Fibroblast of skin of left quadriceps (primary cell): ENCODE measurements around the gene XPNPEP3.

Source experiments
- DNase-seq, 2 experiments: peaks; one replicate each; pipeline ENCODE4 v3.0.0-alpha.2; 2013; ENCODE audit warnings: low read depth in 2 of 2

The XPNPEP3 gene

DNA sequence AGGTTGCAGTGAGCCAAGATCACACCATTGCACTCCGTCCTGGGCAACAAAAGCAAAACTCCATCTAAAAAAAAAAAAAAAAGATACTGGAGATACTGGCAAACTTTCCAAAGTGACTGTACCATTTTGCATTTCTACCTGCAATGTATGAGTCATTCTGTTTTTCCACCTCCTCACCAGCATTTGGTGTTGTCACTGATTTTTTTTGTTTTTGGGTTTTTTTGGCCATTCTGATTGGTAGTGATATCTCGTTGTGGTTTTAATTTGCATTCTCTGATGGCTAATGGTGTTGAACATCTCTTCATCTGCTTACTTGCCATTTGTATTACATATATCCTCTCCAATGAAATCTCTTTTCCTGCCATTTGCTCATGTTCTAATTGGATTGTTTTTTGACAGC, 82.3 kb downstream of the XPNPEP3 start:
- DNase-seq, result no peak

GRCh38 chr22:40950962-40951794, 94.2 kb downstream of the XPNPEP3 start, which contains the start of gene RBX1:
RBX1 (plus strand) TSS chr22:40951378; CDS start chr22:40951399, 21 bp downstream.
- peak; percentile 96 to 97 for DNase-seq

DNA sequence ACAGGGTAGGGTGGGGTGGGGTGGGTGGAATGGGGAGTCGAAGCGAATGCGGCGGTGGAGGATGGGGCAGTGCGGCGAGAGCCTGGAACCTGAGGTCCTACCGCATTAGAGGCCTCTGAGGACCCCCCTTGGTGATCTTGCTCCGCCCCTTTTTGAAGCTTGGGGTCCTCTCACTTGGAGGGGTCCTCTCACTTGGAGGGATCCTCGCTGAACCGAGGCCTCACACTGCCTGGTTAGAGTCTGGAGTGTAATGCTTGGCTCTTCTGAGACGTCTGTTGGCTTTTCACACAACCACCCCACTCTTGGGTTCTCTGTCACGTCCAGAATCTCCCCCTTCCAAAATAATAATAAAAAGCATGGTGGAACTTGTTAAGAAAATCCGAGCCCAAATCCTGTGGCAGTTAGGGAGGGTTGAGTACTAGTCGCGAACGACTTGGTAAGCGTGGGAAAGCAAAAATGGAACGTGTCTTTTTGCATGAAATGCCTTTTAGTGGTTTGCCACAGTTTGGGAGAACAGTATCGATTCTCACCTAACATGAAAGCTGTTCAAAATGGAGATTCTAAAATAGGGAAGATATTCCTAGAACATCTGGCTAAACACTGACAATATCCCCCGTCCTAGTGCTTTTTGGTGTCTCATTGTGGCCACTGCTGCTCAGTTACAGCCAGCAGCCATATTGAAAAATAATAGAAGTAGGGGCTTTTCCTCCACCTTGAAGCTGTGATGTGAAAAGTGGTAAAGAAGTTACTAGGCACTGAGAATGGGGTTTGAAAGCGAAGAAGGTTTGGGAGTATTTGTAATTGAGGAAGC, 95.1 kb downstream of the XPNPEP3 start:
- DNase-seq, result no peak

GRCh38 chr22:40953471-40953870, 96.5 kb downstream of the XPNPEP3 start:
- no peak for DNase-seq

DNA sequence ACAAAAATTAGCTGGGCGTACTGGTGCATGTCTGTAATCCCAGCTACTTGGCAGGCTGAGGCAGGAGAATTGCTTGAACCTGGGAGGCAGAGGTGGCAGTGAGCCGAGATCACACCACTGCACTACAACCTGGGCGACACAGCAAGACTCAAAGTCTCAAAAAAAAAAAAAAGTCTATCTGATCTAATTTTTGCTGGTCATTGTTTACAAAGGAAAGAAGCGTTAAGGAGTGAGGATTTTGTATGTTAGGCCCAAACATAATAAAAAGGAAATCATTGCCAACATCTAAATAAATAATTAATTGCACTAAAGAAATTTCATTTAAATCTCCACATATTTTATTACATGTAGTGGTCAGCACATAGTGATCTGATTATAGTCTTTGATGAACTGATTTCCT, 97.2 kb downstream of the XPNPEP3 start:
- DNase-seq, result no peak

DNA sequence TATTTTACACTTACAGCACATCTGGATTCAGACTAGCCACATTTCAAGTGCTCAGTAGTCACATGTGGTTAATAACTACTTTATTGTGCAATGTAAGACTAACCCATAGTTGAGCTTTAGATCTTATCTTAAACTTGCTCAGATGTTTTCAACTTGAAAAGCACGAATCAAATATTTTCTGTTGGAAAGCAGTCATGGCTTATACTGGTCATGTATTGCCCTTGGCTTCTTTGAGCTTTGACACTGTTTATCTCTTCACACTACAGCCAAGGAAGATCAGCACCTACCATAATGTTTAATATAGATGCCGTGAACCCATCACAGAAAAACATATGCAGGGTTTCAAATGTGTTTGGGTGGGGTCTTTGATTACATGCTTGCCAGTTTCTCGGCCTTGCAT, 98.6 kb downstream of the XPNPEP3 start:
- DNase-seq, result peak; percentile 36 to 43

- DNase-seq, result no peak
These were observed 100.7 kb downstream of the XPNPEP3 start for GRCh38 chr22:40957601-40958000.

DNA sequence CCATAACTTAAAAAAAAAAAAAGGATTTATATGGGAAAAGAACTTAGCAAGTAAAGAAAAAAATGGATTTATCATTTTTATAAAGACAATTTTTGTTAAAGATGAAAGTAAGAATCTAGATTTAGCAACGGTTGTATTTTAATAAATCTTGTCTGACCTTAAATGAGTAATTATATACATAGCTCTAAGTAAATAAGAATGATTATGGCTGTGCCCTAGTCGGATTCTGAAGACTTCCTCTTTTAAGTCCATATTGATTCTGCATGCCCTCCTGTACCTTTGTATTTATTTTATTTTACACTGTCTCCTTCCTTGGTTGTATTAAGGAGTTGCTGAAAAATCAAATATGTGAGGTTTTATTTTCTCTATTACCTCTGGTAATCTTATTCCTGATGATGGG, 101.4 kb downstream of the XPNPEP3 start:
- no peak for DNase-seq

DNA sequence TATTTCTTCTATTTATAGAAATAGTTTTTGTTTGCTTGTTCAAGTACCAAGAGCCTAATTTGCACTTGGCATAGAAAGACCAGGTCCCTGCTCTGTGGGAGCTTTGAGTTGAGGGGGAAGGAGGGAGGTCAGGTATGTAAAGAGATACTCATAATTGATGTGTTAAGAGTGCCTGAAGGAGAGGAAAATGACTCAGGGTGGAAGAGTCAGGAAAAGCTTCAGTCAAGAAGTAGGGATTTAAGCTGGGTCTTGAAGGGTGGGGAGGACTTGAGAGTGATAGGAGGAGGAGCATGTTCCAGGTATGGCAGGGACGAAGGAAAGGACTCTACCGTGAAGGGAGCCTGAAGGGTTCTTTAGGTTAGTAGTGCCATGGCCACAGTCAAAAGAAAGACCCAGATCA, 103.2 kb downstream of the XPNPEP3 start:
- no peak for DNase-seq

GRCh38 chr22:40965936-40966725, 109.2 kb downstream of the XPNPEP3 start:
- DNase-seq, result no peak

- no peak for DNase-seq
These were observed 109.8 kb downstream of the XPNPEP3 start for GRCh38 chr22:40966726-40967085.

DNA sequence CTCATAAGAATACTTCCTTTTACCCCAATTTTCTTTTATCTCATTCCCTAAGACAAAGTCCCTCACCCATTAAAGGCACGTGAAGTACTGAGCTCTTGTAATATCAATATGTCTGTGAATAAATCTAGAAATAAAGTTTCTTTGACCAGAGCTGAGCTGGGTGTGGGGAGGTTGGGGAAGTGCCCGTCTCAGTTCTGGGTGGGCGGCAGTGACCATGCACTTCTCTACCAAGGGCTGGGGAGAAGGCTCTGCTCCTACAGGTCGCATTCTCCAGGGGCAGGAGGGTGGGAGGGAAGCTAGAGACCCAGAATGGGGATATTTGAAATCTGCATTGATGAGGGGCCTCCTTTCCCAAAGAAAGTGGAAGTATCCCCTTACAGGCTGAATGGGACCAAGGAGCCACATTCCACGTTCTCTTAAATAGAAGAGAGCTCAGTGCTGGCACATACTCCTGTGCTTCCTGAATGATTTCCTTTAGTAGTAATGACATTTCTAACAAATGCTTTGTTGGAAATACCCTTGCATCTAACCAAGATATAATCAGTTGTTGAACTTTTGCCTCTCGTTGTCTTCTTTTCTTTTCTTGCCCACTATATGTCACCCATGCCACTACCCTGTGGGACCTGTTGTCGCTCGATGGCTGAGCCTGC, 110.3 kb downstream of the XPNPEP3 start:
- DNase-seq, result no peak

DNA sequence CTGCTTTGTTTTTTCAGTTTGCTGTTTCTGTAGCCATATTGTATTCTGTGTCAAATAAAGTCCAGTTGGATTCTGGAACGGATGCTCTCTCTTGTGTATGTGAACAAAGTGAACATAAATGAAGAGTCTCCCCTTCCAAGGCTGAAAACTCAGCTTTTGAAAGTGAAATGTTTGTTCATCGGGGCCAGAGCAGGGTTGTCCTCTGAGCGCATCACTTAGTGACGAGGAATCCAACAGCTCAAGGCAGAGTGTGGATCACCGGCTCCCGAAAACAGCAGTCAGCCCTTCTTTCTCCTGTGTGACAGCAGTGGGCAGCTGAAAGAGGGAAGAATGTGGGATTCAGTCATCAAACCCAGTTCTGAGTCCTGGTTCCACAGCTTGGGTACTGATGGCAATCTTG, 115.6 kb downstream of the XPNPEP3 start:
- no peak for DNase-seq

DNA sequence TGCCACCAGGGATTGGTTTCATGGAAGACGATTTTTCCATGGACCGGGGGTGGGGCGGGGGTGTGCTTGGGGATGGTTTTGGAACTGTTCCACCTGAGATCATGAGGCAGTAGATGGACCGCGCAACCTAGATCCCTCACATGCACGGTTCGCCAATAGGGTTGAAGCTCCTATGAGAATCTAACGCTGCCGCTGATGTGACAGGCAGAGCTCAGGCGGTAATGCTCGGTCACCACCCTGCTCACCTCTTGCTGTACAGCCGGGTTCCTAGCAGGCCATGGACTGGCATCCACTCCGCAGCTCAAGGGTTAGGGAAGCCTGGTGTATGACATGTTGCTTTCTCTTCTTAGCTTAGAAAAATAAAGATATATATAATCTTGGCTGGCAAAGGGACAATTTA, 116.2 kb downstream of the XPNPEP3 start:
- DNase-seq, result no peak

DNA sequence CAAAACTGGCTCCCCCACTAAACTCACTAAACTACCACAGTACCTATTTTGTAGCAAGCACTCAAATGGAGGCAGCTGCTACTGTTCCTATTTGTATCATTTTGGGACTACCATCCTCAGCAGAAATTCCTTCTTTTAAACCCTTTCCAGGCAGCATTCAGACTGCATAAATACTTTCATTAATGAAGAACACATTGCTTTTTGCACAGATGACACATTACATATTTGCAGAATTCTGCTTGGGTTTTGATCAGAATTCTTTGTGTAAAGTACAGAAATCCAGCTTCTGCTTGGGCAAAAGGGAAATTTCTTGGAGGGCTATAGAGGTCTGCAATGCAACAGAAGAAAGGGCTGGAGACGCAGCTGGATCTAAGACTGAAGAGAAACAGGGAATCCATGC, 118.4 kb downstream of the XPNPEP3 start:
- peak; percentile 37 to 43 for DNase-seq

GRCh38 chr22:40976866-40977700, 120.1 kb downstream of the XPNPEP3 start:
- DNase-seq, result no peak

GRCh38 chr22:40979198-40979597, 122.2 kb downstream of the XPNPEP3 start:
- DNase-seq, result no peak

- DNase-seq, result no peak
These were observed 122.9 kb downstream of the XPNPEP3 start for GRCh38 chr22:40979871-40980270.
